ENCODE results near the gene FRMPD1.

DNA sequence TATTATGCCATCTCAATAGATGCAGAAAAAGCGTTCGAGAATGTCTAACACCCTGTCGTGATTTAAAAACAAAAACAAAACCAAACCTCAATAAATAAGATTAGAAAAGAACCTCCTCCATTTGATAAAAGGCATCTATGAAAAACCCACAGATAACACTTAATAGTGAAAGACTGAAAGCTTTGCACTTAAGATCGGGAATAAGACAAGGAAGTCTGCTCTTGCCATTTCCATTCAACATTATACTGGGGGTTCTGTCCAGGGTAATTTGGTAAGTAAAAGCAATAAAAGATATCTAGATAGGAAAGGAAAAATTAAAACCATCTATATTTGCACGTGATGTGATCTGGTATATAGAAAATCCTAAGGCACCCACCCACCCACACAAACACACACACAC lies 141.4 kb downstream of the FRMPD1 start:
- TF ChIP-seq KAT7 (CRISPR knock-in tag; IDR thresholded peaks at IDR 0.05; ENCODE audit: borderline replicate concordance) (no peak), TEAD4 (CRISPR knock-in tag; IDR thresholded peaks at IDR 0.05) (no peak), TP53 (CRISPR knock-in tag; IDR thresholded peaks at IDR 0.05) (no peak), GRHL2 (CRISPR knock-in tag; IDR thresholded peaks at IDR 0.05; ENCODE audit: insufficient replicate concordance, severe bottlenecking) (no peak), ELF4 (CRISPR knock-in tag; IDR thresholded peaks at IDR 0.05; ENCODE audit: low read depth) (no peak)
- TF ChIP-seq, protein P1, sequence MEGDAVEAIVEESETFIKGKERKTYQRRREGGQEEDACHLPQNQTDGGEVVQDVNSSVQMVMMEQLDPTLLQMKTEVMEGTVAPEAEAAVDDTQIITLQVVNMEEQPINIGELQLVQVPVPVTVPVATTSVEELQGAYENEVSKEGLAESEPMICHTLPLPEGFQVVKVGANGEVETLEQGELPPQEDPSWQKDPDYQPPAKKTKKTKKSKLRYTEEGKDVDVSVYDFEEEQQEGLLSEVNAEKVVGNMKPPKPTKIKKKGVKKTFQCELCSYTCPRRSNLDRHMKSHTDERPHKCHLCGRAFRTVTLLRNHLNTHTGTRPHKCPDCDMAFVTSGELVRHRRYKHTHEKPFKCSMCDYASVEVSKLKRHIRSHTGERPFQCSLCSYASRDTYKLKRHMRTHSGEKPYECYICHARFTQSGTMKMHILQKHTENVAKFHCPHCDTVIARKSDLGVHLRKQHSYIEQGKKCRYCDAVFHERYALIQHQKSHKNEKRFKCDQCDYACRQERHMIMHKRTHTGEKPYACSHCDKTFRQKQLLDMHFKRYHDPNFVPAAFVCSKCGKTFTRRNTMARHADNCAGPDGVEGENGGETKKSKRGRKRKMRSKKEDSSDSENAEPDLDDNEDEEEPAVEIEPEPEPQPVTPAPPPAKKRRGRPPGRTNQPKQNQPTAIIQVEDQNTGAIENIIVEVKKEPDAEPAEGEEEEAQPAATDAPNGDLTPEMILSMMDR (IDR thresholded peaks at IDR 0.05), result no peak
- TF ChIP-seq, protein P2, sequence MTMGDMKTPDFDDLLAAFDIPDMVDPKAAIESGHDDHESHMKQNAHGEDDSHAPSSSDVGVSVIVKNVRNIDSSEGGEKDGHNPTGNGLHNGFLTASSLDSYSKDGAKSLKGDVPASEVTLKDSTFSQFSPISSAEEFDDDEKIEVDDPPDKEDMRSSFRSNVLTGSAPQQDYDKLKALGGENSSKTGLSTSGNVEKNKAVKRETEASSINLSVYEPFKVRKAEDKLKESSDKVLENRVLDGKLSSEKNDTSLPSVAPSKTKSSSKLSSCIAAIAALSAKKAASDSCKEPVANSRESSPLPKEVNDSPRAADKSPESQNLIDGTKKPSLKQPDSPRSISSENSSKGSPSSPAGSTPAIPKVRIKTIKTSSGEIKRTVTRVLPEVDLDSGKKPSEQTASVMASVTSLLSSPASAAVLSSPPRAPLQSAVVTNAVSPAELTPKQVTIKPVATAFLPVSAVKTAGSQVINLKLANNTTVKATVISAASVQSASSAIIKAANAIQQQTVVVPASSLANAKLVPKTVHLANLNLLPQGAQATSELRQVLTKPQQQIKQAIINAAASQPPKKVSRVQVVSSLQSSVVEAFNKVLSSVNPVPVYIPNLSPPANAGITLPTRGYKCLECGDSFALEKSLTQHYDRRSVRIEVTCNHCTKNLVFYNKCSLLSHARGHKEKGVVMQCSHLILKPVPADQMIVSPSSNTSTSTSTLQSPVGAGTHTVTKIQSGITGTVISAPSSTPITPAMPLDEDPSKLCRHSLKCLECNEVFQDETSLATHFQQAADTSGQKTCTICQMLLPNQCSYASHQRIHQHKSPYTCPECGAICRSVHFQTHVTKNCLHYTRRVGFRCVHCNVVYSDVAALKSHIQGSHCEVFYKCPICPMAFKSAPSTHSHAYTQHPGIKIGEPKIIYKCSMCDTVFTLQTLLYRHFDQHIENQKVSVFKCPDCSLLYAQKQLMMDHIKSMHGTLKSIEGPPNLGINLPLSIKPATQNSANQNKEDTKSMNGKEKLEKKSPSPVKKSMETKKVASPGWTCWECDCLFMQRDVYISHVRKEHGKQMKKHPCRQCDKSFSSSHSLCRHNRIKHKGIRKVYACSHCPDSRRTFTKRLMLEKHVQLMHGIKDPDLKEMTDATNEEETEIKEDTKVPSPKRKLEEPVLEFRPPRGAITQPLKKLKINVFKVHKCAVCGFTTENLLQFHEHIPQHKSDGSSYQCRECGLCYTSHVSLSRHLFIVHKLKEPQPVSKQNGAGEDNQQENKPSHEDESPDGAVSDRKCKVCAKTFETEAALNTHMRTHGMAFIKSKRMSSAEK (CRISPR knock-in tag; IDR thresholded peaks at IDR 0.05; ENCODE audit: borderline replicate concordance), result no peak
- TF ChIP-seq, protein P3, sequence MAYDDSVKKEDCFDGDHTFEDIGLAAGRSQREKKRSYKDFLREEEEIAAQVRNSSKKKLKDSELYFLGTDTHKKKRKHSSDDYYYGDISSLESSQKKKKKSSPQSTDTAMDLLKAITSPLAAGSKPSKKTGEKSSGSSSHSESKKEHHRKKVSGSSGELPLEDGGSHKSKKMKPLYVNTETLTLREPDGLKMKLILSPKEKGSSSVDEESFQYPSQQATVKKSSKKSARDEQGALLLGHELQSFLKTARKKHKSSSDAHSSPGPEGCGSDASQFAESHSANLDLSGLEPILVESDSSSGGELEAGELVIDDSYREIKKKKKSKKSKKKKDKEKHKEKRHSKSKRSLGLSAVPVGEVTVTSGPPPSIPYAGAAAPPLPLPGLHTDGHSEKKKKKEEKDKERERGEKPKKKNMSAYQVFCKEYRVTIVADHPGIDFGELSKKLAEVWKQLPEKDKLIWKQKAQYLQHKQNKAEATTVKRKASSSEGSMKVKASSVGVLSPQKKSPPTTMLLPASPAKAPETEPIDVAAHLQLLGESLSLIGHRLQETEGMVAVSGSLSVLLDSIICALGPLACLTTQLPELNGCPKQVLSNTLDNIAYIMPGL (CRISPR knock-in tag; IDR thresholded peaks at IDR 0.05), result no peak
- TF ChIP-seq, protein P4, sequence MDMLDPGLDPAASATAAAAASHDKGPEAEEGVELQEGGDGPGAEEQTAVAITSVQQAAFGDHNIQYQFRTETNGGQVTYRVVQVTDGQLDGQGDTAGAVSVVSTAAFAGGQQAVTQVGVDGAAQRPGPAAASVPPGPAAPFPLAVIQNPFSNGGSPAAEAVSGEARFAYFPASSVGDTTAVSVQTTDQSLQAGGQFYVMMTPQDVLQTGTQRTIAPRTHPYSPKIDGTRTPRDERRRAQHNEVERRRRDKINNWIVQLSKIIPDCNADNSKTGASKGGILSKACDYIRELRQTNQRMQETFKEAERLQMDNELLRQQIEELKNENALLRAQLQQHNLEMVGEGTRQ (CRISPR knock-in tag; IDR thresholded peaks at IDR 0.05), result no peak
- TF ChIP-seq, protein P5, sequence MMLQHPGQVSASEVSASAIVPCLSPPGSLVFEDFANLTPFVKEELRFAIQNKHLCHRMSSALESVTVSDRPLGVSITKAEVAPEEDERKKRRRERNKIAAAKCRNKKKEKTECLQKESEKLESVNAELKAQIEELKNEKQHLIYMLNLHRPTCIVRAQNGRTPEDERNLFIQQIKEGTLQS (CRISPR knock-in tag; conservative IDR thresholded peaks at IDR 0.05), result no peak
- TF ChIP-seq, protein P6, sequence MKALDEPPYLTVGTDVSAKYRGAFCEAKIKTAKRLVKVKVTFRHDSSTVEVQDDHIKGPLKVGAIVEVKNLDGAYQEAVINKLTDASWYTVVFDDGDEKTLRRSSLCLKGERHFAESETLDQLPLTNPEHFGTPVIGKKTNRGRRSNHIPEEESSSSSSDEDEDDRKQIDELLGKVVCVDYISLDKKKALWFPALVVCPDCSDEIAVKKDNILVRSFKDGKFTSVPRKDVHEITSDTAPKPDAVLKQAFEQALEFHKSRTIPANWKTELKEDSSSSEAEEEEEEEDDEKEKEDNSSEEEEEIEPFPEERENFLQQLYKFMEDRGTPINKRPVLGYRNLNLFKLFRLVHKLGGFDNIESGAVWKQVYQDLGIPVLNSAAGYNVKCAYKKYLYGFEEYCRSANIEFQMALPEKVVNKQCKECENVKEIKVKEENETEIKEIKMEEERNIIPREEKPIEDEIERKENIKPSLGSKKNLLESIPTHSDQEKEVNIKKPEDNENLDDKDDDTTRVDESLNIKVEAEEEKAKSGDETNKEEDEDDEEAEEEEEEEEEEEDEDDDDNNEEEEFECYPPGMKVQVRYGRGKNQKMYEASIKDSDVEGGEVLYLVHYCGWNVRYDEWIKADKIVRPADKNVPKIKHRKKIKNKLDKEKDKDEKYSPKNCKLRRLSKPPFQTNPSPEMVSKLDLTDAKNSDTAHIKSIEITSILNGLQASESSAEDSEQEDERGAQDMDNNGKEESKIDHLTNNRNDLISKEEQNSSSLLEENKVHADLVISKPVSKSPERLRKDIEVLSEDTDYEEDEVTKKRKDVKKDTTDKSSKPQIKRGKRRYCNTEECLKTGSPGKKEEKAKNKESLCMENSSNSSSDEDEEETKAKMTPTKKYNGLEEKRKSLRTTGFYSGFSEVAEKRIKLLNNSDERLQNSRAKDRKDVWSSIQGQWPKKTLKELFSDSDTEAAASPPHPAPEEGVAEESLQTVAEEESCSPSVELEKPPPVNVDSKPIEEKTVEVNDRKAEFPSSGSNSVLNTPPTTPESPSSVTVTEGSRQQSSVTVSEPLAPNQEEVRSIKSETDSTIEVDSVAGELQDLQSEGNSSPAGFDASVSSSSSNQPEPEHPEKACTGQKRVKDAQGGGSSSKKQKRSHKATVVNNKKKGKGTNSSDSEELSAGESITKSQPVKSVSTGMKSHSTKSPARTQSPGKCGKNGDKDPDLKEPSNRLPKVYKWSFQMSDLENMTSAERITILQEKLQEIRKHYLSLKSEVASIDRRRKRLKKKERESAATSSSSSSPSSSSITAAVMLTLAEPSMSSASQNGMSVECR (CRISPR knock-in tag; IDR thresholded peaks at IDR 0.05; ENCODE audit: borderline replicate concordance), result no peak
- TF ChIP-seq, protein P7, sequence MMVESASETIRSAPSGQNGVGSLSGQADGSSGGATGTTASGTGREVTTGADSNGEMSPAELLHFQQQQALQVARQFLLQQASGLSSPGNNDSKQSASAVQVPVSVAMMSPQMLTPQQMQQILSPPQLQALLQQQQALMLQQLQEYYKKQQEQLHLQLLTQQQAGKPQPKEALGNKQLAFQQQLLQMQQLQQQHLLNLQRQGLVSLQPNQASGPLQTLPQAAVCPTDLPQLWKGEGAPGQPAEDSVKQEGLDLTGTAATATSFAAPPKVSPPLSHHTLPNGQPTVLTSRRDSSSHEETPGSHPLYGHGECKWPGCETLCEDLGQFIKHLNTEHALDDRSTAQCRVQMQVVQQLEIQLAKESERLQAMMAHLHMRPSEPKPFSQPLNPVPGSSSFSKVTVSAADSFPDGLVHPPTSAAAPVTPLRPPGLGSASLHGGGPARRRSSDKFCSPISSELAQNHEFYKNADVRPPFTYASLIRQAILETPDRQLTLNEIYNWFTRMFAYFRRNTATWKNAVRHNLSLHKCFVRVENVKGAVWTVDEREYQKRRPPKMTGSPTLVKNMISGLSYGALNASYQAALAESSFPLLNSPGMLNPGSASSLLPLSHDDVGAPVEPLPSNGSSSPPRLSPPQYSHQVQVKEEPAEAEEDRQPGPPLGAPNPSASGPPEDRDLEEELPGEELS (CRISPR knock-in tag; IDR thresholded peaks at IDR 0.05), result no peak
